Kidney capillary endothelial cell (primary cell): Measurements from ENCODE around the gene PDK2.
A peak's percentile ranks its signal among the peaks of the same experiment; 100 is the strongest.

Experiments used
- DNase-seq: peaks from one replicate; pipeline ENCODE4 v3.0.0-alpha.2; 2018; ENCODE audit warnings: low spot score

PDK2 gene

DNA sequence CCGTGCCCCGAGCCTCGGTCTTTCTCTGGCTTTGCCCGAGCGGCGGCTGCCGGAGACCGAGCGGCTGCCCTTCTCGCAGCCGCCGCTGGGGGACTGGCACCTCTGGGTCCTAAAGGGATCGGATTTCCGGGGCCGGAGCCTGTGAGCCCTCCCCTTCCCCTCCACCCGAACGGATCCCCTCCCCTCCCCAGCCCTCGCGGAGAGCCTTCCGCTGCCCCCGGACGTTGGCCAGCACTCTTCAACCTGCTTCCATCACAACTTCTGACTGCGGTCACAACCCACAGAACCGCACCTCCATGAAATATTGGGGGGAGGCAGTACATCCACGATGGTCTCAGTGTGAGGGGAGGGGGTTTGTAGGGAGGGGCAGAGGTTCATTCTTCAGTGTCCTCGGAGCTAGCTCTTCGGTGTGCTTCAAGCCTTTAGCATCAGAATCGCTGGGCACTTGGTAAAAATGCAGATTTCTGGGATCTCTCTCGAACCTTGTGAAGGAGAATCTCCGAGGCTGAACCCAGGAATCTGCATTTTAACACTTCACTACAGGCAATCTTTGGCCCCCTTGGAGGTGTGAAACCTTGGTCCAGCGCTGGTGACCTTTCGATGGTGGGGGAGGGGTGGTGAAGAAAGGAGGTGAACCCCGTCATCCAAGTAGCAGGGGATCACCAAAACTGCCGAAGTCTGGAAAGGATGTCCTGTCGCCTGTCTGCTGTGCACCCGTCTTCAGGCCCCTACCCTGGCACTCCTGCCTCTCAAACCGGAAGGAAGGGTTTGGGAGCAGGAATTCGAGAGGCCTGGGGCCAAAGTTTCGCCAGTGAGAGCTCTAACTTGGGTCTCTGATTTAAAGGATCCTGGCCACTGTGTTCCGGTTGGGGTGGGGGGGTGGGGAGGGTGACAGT is 56.1 kb downstream of the PDK2 start:
- peak; percentile 81 for DNase-seq

GRCh38 chr17:50151937-50152547 is 56.9 kb downstream of the PDK2 start:
- DNase-seq, result peak; percentile 86

DNA sequence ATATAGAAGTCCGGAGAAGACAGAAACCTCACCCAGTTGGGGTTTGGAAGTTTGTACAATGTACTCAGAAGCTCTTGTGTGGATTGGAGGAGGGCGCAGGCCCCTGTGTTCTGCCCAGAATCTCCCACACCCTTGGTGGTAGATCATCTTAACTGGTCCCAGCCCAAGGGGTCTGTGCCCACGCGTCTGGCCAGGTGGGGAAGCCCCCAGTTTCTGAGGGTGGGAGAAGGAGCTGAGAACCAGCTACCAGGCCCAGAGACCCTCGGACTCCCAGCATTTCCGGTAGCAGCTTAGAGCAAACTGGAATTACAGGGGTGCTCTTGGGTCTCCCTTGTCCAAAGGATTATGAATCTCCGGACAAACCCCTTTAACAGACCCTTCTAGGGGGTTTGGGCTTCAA is 57.6 kb downstream of the PDK2 start:
- no peak for DNase-seq

DNA sequence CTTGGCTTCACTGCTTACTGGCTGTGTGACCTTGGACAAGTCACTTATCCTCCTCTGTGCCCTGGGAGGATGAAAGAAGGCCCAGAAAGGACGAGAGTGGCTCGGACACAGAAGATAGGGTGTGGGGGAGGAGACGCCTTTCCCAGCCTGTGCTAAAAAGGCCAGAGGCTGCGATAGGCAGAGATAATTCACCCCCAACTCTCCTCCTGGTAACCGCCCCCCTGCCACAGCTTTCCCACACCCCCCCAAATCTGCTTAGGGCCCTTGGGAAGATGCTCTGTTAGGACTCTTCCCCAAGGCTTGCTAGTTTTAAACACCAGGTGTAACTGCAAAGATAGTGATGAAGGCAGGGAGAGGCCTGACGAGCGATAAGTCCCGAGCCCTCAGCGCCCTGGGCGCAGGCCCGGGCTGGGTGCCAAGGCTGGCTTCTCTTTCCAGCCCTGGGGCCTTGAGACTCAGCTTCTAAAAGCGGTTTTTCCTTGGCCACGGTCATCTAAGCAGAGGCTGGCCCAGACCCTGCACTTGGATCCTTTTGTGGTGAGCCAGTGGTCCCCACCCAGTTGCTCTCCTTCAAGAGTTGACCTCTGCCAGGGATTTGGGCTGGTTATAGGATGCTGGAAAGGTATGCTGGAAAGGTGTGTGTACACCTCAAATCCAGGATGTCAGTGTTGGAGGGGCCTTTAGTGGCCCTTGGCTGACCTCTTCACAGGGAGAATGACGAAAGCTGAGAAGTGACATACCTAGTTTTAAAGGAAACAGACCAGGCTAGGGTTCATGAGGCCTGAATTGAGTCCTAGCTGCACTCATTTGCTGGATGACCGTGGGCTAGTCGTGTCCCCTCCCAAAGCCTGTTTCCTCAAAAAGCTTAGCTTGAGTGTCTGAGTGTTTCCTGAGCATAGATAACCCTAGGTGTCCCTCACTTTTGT is 58.8 kb downstream of the PDK2 start:
- no peak for DNase-seq

GRCh38 chr17:50154604-50155003 is 59.5 kb downstream of the PDK2 start:
- no peak for DNase-seq

DNA sequence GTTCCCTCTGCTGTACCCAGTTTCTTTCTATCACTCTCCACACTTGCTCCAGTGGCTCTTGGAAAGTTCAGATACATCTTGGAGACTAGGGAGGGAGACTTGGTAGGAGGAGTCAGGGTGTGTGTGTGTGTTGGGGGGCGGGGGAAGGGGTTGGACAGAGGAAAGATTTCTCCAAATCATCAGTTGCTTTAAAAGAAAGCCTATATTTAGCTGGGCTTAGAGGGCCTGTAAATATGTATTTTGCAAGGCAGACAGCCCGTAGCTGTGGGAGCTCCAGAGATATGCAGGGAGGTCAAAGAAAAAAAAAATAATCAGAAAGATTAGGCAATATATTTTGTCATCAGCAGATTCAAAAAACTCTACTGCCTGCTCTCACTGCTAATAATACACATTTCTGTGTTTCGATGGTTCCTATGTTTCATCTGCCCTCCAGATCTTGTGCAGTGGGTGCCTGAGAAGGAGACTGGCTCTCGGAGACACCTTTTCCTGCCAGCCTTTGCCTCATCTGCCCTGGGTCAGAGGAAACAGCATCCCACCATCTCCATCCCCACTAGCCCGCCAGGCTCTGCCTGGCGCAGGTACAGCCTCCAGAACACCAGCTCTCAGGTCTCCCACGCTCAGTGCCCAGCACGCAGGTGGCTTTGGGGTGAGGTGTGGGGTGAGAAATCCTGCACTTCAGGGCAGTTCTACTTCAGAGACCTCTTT is 60.1 kb downstream of the PDK2 start:
- no peak for DNase-seq

DNA sequence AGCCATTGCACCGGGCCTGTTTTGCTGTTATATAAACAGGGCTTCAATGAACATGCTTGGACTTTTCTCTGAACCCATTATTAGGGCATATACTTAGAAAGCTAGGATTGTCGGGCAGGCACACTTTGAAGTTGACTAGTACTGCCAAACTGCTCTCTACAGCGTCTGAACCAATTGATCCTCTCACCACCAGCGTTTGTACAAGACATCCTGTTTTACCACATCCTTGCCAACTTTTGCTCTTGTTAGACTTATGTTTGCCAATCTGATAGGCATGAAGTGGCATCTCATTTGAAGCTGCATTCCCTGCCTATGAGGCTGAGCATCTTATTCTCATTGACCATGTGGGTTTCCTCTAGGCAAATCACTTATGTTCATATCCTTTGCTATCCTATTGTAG is 62.7 kb downstream of the PDK2 start:
- no peak for DNase-seq

DNA sequence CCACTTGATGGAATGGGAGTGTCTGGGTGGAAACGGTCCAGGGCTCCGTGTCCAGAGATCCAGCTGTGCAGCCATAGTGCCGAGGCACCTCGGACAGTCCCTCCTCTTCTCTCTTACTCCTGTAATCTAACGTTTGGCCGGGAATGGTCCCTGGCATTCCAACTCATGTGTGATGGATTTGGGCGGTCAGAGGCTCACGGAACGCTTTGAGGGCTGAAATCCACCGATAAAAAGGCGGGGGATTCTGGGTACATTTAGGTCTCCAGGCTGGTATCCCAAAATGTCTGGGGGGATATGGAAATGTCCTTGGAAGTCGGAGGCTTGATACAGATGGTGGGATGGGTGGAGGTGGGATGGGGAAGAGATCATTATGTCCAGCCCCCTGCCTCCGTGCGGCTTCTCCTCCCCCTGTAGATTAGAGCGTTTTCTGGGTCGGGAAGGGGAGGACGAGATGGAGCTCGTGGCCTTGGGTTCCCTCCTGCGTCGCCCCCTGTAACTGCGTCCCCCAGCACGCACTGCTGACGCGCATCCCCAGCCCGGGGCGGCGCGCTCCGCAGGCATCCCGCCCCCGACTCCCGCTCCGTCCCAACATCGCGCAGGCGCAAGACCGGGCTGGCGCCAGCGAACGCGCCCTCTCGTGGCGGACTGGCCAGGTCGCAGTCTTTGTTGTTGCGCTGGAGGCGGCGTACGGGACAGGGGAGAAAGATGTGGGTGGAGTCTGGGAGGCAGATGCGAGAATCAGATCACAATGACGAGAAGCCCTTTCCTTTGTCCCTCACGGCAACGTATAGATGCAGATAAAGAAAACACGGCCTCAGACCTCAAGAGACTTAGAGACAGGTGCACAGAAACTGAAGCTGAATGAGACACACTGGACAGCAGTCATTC is 66.1 kb downstream of the PDK2 start:
- peak; percentile 92 for DNase-seq
